Skin of body (tissue), 2 donors: ENCODE measurements around the gene TCEANC2. TPM values are rescaled to one million over a fixed set of nuclear protein-coding genes. Genes with fewer than 3 reads are reported as not detected.
"Not testable (repeated sequence)": the region's sequence is repeated elsewhere in the genome, so short reads cannot be mapped to it uniquely, and the experiment has no call there.

Source experiments
- DNase-seq: peaks from one replicate; lab custom pipeline; 2025; lab: John Stamatoyannopoulos, UW
- total RNA-seq: library from RNA; depleted of rRNA; stranded (reverse); fragments of >200 nt; gene quantifications from one replicate; pipeline ENCODE4 v1.2.3, GENCODE V29; 2014

TCEANC2 gene
- total RNA-seq, 1 donor from 2014 or later = 4.3 TPM

DNA sequence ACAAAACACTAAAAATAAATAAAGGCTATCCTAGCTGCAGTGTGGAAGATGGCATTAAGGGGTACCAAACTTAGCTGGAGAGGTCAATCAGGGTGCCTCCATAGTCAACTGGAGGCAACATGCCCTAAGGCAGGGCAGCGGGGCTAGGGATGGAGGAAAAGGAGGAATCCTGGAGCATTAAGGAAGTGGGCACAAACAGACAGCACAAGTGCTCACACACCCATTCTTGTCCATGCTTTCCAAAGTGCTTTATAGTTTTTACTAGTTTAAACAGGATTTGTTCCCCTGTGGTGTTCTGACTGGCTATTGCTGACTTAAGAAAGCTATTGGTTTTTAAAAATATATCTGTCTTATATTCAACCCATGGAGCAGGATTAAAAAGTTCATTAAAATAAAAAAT, 33.3 kb downstream of the TCEANC2 start:
- no peak for DNase-seq

DNA sequence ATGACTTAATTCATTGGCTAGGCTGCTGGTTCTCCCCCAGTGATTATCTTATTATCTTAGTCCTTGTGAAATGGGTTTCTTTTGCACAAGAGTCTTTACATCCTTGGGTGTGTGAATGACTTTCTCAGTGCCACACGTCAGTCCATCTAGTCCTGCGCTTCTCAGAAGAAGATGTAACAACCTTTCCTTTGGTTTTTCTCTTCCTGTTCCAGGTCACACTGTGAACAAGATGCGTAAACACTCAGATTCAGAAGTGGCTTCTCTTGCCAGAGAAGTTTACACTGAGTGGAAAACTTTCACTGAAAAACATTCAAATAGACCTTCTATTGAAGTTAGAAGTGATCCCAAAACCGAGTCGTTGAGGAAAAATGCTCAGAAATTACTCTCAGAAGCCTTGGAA, 35.0 kb downstream of the TCEANC2 start:
- no peak for DNase-seq

DNA sequence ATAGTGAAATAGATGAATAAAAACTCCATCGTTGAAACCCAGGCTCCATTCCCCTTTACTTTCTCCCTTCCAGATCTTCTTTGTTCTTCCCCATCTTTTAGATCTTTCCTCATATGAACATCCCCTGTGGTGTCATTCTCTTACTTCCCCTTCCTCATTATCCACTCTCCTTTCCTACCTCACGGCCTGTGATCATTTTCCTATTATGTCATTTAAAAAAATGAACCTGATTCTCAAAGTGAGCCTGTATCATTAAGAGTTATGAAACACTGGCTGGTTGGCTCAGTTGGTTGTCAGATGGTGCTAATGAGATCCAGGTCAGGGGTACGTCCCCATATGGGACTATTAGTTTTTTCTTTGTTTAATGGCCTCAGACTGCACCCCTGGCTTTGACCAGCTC, 38.3 kb downstream of the TCEANC2 start:
- no peak for DNase-seq

DNA sequence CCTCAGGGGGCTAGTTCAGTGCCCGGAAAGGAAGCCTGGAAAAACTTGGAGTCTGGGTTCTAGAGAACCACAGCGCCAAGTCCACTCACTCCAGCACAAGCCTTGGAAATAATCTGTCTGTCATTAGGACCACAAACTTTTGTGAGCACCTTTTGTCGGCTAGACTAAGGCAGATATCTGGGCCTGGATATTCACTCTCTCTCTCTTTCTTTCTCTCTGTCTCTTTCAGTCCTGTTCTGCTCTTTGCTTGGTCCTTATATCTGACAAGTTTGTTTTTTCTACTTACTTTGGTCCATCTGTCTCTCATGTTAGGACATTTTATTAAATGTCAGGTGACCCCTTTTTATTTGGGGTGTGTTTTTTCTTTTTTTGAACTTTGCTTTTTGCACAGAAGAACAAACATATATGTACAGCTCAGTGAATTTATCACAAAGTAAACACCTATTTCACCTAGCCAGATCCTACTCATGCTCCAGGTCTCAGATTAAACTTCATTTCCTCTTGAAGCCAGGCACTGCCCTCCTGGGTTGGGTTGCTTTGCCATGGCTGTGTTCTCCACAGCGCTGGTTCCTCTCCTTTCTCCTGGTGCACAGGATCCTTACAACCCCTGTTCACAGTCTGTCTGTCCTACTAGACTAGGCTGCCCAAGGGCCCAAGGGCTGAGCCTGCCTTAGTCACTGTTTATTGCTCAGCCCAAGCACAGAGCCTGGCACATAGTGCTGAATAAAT, 40.8 kb downstream of the TCEANC2 start:
- DNase-seq = no peak

DNA sequence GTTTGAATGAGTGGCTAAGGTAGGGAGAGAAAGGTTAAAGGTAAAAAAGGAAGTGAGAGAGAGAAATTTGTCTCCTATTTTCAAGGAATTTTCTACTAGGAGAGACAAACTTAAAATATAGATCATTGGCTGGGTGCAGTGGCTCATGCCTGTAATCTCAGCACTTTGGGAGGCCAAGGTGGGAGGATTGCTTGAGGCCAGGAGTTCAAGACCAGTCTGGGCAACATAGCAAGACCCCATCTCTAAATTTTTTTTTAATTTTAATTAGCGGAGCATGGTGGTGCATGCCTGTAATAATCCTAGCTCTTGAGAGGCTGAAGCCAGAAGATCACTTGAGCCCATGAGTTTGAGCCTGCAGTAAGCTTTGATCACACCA, 41.3 kb downstream of the TCEANC2 start:
- not testable (repeated sequence) for DNase-seq

DNA sequence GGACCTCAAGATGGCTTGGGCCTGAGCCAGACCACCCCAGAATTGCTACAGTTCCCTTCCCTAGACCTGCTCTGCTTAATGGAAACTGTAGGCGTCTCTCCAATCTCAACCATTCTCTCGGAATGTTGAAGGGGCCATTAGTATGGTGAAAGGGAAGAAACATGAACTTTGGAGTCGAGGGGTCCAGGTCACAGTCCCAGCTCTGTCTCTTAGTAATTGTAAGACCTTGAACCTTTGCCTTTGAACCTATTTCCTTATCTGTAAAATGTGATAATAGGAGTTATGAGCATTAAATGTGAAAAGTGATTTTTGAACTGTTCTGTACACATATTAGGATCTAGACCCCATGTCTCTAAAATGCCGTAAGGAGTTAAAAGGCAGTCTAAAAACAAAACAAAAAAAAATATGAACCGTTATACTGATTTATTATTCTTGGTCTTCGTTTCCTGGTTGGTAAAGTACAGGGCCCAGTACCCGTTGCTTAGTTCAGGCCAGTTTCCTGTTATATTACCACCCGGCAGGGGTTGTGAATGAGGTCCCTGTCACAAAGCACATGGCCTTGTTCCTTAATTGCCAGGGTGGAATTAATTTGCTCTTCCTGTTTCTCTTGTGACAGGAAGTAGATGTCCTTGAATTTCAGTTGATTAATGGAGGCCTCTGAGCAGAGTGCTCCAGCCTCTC, 42.3 kb downstream of the TCEANC2 start:
- DNase-seq = peak; percentile 28

DNA sequence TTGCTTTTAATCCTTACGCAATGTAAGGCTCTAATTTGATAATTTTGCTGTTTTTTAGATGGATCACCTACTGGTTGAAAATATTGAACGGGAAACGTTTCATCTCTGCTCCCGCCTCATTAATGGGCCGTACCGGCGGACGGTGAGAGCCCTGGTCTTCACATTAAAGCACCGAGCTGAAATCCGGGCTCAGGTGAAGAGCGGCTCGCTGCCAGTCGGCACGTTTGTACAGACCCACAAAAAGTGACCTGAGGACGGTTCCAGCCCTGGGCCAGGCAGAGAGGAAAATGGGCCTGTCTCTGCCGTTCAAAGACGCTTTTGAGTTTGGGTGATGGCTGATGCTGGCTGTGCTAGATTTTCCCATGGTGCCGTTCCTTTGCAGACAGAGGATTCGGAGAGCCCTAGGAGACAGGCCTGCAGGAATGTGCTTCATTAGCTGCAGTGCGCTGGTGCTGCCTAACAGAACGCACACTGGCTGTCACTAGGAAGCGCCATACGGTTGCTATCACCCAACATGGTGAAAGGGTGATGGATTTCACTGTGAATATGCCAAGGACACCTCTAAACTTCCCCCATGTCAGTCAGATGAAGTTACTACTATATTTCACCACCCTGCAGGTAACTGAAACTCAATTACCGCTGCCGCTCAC, 42.9 kb downstream of the TCEANC2 start:
- DNase-seq = no peak

DNA sequence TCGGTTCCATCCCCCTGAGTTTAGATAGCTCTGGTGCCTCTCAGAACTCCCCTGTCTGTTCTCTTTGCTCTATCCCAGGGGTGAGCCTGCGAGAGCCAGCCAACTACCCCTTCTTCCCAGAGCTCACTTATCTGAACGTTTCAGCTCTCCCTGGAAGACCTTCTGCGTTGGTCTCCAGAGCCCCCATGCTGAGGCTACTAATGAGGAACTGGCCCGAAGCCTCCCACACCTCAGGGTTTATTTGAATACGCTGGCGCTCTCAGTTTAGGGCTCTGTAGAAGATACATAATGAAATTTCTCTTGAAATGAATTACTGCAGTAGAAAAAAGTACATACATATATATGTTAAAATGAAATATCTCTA, 43.5 kb downstream of the TCEANC2 start:
- no peak for DNase-seq

DNA sequence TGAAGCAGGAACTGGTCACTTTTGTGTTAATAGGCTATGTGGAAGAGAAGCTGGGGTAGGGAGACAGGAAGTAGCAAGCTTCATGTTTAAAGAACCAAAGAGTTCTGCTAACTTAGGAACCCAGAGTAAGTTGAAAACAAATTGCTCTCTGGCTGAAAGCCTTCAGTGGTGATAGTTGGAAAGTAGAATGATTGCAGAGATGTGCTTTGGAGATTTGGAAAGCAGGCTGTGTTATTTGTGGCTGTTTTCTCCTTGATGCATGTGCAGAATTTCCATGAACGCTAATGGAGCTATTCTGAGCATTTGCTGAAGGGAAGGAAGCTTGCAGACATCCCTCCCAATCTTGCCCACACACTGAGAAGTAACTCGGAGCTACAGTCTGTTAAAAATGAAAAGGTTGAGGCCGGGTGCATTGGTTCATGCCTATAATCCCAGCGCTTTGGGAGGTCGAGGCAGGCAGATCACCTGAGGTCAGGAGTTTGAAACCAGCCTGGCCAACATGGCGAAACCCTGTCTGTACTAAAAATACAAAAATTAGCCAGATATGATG, 45.7 kb downstream of the TCEANC2 start:
- peak; percentile 3 for DNase-seq

DNA sequence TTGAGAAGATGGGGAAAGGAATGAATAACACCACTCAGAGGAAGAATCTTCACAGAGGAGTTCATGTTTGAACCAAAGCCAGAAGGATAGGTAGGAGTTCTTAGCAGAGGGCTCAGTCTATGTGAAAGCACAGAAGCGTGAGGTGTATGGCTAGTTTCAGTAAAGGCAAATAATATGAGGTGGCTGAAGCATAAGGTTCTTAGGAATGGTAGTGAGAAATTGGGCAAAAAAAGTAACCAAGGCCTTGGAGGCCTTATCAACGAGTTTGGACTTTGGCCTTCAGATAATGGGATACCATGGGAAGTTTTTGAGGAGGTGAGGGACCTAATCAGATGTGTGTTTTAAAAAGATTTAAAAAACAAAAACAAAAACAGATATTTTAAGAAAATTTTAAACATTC, 47.1 kb downstream of the TCEANC2 start:
- DNase-seq = no peak

DNA sequence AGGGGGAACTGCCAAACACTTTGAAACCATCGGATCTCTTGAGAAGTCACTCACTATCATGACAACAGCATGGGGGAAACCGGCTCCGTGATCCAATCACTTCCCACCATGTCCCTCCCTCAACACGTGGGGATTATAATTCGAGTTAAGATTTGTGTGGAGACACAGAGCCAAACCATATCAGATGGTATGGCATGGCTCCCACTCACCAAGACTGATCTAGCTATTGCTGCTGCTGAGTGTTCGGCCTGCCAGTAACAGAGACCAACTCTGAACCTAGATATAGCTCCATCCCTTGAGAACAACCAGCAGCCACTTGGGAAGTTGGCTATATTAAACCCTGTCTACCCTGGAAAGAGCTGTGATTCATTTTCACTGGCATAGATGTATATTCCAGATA, 50.0 kb downstream of the TCEANC2 start:
- no peak for DNase-seq

DNA sequence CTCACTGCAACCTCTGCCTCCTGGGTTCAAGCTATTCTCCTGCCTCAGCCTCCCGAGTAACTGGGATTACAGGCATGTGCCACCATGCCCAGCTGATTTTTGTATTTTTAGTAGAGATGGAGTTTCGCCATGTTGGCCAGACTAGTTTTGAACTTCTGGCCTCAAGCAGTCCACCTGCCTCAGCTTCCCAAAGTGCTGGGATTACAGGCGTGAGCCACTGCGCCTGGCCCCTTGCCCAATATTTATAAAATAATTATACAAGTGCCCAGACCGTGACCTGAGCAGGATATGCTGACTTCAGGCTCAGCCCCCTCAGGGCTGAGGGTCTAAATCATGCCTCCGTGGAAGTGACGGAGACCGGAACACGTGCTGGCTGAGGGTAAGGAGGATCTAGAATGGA, 51.2 kb downstream of the TCEANC2 start:
- DNase-seq = not testable (repeated sequence)

DNA sequence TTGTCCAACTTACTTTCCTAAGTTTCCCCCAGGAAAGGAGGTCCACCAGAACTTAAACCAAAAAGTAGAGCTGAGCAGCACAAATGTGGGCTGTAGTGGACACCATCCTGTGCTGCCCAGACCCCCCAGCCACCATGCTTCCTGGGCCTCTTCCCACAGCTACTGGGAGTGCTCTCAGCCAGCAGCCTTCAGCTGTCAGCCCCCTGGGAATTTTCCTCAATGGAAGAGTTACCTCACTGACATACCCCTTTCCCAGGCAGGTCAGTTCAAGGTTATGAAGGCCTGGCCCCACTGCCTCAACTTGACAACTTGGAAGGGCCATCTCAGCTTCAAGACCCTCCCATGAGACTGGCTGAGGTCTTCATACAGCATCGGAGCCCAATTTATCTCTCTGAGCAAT, 51.7 kb downstream of the TCEANC2 start:
- no peak for DNase-seq

DNA sequence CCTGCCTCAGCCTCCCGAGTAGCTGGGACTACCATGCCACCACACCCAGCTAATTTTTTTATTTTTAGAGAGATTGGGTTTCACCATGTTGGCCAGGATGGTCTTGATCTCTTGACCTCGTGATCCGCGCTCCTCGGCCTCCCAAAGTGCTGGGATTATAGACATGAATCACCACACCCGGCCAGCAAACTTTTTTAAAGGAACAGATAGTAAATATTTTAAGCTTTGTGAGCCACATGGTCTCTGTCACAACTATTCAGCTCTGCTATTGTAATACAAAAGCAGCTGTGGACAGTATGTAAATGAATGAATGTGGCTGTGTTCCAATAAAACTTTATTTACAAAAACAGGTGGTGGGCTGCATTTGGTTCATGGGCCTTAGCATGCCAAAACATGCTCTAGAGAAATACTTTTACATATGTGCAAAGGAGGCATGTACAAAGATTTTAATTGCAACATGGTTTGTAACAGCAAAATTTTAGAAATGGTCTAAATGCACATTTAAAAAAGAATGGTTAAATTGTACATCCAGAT, 52.4 kb downstream of the TCEANC2 start:
- DNase-seq = no peak

DNA sequence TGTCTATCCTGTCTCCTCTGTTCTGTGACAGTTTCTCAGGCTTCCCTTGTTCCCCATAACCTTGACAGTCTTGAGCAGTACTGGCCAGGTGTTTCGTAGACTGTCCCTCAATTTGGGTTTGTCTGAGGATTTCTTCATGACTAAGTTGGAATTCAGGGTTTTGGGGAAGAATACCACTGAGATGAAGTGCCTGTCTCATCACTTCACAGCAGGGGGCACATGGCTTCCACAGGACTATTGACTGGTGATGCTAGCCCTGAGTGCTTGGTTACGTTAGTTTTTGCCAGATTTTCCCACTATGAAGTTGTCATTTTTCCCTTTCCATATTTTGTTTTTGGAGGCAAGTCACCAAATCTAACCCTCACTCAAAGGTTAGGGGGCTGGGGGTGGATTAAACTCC, 53.7 kb downstream of the TCEANC2 start:
- DNase-seq = no peak

DNA sequence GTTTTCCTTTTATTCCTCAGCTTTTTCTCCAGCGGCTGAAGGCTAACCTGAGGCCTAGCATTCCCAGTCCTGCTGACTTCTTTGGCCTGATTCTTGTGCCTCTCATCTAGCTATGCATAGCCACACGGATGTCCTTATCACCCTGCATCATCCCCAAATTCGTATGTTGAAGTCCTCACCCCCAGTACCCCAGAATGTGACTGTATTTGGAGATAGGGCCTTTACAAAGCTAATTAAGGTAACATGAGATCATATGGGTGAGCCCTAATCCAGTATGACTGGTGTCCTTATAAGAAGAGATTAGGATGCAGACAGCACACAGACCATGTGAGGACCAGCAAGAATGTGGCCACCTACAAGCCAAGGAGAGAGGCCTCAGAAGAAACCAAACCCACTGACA, 54.7 kb downstream of the TCEANC2 start:
- DNase-seq = no peak

DNA sequence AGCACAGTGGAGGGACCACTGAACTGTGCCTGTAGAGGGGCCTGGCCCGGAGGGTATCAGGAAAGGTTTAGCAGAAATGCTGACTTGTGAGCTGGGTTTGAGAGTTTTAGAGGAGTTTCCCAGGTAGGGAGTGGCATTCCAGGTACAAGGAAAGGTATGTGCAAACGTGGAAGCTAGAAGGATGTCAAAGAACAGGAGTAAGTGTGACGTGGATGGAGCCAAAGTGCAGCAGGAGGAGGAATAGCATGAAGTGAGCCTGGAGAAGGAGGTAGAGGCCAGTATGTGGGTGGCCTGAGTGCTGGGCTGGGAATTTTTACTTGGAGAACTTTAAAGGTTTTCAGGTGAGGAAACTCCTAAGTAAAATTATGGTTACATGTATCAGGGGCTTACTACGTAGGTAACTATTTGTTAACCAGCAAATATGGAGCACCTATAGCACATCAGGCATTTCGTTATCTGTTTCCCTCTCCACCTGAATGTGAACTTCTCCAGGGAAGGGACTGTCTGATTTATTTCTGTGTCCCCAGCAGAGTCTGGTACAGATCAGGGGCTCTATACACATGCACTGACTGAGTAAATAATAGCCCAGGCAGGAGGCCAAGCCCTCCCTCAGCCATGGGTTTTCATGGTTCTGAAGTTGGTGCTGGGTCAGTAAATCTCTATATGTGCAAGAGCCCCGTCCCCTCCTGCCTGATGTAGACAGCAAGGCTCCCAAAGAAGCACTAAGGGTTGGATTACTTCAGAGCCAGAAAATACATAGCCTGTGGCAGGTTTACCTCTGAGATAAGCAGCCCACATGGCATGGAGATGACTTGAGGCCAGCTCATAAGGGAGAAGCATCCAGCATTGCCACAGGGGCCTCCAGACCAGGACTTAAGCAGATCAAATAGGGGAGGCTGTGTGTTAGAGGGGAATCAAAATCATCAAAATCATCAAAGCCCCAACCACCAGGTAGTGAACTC, 56.0 kb downstream of the TCEANC2 start:
- no peak for DNase-seq

DNA sequence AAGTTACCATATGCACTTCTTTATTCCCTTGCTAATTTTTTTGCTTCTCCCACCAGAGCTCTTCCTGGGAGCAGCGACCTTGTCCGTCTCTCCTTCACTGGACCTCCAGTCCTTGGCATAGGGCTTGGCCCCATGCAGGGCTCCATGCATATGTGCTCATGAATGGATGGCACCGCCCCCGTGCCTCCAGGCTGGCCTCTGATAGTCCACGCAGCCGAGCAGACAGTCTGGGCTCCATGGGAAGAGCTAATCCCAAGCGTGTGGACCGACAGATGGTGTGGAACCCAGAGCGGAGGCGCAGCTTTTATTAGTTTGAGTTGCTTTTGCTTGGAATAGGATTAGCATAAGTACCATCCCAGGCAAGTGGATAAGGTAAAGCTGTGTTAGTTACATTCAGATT, 57.6 kb downstream of the TCEANC2 start:
- no peak for DNase-seq

DNA sequence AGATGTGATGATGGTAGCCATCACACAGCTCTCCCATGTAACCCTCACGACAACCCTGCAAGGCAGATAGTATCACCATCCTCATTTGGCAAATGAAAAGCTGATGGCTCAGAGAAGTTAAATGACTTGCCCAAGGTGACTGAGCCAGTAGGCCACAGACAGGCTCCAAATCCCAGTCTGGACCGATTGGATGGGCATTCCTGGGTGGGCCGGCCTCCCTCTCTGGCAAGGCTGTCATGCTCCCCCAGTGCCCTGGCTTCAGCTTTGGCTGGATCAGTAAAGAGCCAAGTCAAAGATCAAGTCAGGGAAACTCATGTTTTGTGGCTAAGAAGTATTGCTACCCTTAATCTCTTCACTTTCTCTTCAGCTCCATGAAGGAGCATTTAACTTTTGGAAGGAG, 58.2 kb downstream of the TCEANC2 start:
- no peak for DNase-seq

DNA sequence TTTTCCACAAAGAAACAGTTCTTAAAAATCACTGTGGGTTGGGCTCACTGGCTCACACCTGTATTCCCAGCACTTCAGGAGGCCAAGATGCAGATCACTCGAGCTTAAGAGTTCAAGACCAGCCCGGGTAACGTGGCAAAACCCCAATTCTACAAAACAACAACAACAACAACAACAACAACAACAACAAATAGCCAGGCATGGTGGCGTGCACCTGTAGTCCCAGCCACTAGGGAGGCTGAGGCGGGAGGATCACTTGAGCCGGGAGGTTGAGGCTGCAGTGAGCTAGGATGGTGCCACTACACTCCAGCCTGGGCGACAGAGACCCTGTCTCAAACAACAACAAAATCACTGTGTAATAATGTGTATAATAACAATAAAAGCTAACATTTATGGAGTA, 58.6 kb downstream of the TCEANC2 start:
- DNase-seq = no peak

DNA sequence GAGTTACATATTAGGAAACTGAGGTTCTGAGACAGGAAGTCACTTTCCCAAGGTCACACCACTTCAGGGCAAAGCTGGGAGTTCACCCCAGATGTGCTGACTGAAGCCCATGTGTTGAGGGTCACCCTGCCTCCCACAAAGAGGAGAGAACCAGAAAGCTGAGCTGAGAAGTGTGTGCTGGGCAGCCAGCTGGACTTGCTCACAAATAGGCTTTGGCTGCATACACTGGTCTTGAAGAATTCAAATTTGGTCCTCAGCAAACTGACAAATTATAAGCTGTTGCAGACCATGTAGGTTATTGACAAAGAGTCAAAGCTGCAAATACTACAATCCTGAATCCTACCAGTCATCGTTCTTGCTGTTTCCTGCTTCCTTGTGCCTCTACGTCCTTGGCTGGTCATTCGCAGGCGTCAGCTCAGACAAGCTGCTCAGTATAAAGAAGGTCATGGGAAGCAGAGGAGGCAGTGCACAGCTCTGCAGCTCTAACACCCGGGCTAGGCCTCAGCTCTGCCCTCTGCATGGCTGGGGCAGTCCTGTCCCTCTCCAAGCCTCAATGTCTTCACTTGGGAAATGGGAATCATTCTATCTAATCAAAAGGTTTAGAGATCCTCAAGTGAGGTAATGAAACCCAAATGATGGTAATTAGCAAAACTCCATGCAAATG, 59.4 kb downstream of the TCEANC2 start:
- DNase-seq = no peak
